Left ventricle myocardium superior (tissue), 1 donor: Measurements from ENCODE around the gene PRPF40A. TPM values are rescaled to one million over a fixed set of nuclear protein-coding genes. Genes with fewer than 3 reads are reported as not detected.

Source experiments
- total RNA-seq: library from RNA; stranded (reverse); fragmentation: NEBNext Ultra II Directional; extraction: Animal tissue kit (Norgen Biotek cat#: 25700); gene quantifications from one replicate; pipeline ENCODE4 v1.2.1, GENCODE V29; 2021
- donor health status: DM: no; HTN: yes; CAD: no; lungs with severe emphysema.

PRPF40A gene
- total RNA-seq, 1 donor from 2014 or later: 33.2 TPM

Other genes starting within 250 kb of the PRPF40A start
- gene ARL6IP6, start 1.2 kb upstream of the PRPF40A start, total RNA-seq: 7.6 TPM